ENCODE results near the gene PLCB4. TPM values are rescaled to one million over a fixed set of nuclear protein-coding genes. Genes with fewer than 3 reads are reported as not detected.

PLCB4 gene
- total RNA-seq, 4 donors from 2014 or later, result 3.5 to 30.5 (median 17.5) TPM

DNA sequence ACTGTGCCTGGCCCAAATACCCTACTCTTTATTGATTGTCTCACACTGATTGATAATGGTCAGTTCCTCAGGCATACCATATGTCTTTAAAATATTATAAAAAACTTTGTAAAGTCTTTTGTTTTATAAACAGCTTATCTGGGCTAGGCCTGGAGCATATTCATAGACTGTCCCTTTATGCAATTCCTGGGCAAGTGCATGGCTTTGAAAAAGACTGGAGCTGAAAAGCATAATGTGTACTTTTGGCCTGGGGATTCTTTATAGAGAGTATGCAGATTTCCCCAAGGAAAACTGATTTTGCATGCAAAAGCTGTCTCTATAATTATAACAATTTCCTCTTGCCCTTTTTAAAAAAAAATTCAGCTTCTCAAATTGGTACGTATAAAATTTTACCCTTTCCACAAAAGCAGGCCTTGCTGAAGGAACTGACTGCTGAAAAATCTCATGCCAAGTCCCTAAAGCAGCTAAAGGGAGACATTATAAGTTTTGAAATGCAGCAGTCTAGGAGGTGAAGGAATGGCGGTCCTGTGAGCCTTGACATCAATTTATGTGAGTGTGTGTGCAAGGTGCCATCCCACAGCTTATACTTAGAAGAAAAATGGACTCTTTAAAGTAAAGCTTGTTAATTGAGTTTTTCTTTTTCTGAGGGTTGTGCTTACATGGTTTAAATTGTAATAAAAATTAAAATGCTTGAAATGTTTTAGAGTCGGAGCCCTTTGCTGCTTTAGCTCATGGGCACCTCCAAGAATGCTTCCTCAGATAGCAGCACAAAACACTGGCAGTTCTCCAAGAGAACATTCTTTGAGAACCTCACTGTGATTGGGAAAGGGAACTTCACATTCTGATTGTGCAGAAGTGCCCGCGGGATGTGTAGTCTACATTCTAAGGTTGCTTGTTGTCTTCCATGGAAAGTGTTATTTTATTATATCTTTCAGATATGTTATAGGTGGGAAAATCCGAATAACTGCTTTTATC lies 43.9 kb downstream of the PLCB4 start:
- DNase-seq, result no peak
- no peaks in the 10 kb centered on the region for H3K4me1 ChIP-seq
- H3K36me3 ChIP-seq, result no peaks in the 10 kb centered on the region
- no peak for TF ChIP-seq POLR2A (IDR thresholded peaks at IDR 0.05)
- TF ChIP-seq, protein P1, sequence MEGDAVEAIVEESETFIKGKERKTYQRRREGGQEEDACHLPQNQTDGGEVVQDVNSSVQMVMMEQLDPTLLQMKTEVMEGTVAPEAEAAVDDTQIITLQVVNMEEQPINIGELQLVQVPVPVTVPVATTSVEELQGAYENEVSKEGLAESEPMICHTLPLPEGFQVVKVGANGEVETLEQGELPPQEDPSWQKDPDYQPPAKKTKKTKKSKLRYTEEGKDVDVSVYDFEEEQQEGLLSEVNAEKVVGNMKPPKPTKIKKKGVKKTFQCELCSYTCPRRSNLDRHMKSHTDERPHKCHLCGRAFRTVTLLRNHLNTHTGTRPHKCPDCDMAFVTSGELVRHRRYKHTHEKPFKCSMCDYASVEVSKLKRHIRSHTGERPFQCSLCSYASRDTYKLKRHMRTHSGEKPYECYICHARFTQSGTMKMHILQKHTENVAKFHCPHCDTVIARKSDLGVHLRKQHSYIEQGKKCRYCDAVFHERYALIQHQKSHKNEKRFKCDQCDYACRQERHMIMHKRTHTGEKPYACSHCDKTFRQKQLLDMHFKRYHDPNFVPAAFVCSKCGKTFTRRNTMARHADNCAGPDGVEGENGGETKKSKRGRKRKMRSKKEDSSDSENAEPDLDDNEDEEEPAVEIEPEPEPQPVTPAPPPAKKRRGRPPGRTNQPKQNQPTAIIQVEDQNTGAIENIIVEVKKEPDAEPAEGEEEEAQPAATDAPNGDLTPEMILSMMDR (IDR thresholded peaks at IDR 0.05), result no peak
- no peak overlapping the region for H3K4me3 ChIP-seq
- no peaks in the 10 kb centered on the region for H3K27me3 ChIP-seq
- no peaks in the 10 kb centered on the region for H3K9me3 ChIP-seq
- no peak overlapping the region for H3K27ac ChIP-seq

DNA sequence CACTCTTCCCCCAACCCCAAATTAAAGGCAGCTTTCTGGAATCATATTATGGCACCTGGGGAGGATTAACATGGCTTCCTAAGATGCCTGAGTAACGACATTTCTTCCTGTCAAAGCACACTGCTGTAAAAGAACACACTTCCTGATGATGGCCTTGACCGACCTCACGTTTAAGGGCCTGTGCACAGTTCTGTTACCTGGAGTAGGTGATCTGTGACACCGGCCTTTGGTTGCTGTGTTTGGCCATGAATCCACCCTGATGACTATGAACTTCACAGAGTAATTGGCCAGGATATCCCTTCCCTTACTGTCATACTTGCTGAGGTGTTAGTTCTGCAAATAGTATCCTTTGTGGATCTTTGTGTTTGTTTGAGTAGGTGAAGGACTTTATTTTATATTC lies 45.8 kb downstream of the PLCB4 start:
- H3K27me3 ChIP-seq, result no peaks in the 10 kb centered on the region
- H3K4me3 ChIP-seq, result no peak overlapping the region
- H3K36me3 ChIP-seq, result no peaks in the 10 kb centered on the region
- H3K9me3 ChIP-seq, result no peaks in the 10 kb centered on the region
- TF ChIP-seq, protein P1 (IDR thresholded peaks at IDR 0.05), result no peak
- no peak for TF ChIP-seq POLR2A (IDR thresholded peaks at IDR 0.05)
- no peak overlapping the region for H3K27ac ChIP-seq
- DNase-seq, result no peak
- H3K4me1 ChIP-seq, result no peaks in the 10 kb centered on the region

DNA sequence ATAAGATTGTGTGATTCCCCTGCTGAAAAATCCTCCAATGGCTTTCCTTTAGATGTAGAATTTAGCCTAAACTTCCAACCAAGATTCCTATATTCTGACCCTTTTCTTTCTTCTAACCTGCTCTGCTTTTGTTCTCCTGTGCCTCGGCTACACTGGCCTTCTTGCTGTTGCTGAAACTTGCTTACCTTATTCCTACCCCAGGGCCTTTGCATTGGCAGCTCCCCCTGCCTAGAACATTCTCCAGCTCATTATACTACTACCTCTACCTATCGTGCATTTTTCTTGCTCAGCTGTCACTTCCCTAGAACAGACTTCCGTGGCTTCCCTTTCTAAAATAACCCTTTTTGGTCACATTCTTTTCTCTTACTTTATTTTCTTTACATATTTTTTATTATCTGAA lies 48.7 kb downstream of the PLCB4 start:
- Histone ChIP-seq H3K4me1 (no peaks in the 10 kb centered on the region), H3K27ac (no peak overlapping the region)
- no peak for TF ChIP-seq POLR2A (IDR thresholded peaks at IDR 0.05)
- TF ChIP-seq, protein P1 (IDR thresholded peaks at IDR 0.05), result no peak

DNA sequence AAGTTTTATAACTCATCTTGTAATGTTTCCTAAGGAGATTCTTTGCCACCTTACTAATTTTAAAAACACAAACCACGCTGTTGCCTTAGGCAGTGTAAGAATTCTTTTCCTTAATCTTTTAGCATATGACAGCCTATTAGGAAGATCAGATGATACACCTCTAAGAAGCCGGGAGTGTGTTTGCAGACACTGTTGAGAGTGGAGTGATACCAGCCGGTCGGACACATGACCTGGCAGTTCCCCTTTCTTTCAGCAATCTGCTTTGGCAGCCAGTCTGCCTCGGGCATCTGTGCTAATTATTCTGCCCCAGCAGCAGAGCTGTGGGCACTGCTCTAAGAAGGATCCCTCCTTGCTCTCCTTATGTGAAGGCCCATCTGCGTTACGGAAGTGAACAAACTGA lies 50.9 kb downstream of the PLCB4 start:
- Histone ChIP-seq H3K36me3 (no peaks in the 10 kb centered on the region), H3K27me3 (no peaks in the 10 kb centered on the region), H3K27ac (no peak overlapping the region), H3K4me1 (no peaks in the 10 kb centered on the region), H3K4me3 (no peak overlapping the region), H3K9me3 (no peaks in the 10 kb centered on the region)
- TF ChIP-seq, protein P1 (IDR thresholded peaks at IDR 0.05), result no peak
- TF ChIP-seq POLR2A (IDR thresholded peaks at IDR 0.05), result no peak
- no peak for DNase-seq

More for the DNA sequence above, 48.7 kb downstream of the PLCB4 start:
- no peaks in the 10 kb centered on the region for H3K9me3 ChIP-seq
- H3K36me3 ChIP-seq, result no peaks in the 10 kb centered on the region
- no peak overlapping the region for H3K4me3 ChIP-seq
- DNase-seq, result no peak
- no peaks in the 10 kb centered on the region for H3K27me3 ChIP-seq

DNA sequence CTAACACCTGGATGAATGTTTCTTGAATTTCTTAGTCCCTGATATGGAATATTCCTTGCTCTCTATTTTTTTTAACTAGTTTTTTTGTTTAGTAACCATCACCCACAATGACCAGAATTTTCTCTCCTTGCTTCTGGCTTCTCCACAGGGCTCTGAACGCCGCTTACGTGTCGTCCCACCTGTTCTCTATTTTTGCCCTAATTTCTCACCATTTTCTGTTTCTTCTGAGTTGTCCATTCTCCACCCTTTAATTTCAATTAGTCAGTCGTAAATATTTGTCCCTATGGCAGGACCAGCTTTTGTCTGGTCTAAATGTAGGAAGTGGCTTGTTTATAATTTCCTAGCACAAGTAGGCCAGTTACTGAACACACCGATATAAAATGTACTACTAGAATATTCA lies 52.3 kb downstream of the PLCB4 start:
- DNase-seq, result no peak
- TF ChIP-seq, protein P1 (IDR thresholded peaks at IDR 0.05), result no peak
- no peak for TF ChIP-seq POLR2A (IDR thresholded peaks at IDR 0.05)
- no peak overlapping the region for H3K27ac ChIP-seq
- no peaks in the 10 kb centered on the region for H3K4me1 ChIP-seq
- H3K27me3 ChIP-seq, result no peaks in the 10 kb centered on the region
- H3K4me3 ChIP-seq, result no peak overlapping the region
- H3K9me3 ChIP-seq, result no peaks in the 10 kb centered on the region
- H3K36me3 ChIP-seq, result no peaks in the 10 kb centered on the region
